HEK293 (cell line): ENCODE results near the gene MARF1.
"Not testable (repeated sequence)": the region's sequence is repeated elsewhere in the genome, so short reads cannot be mapped to it uniquely, and the experiment has no call there.

ENCODE experiments used
- CTCF ChIA-PET: fragments of 350-600 bp; formaldehyde crosslinking; extraction: SDS; loops from one replicate; lab custom pipeline; 2021; ENCODE audit warnings: antibody characterized with exemption; lab: Yijun Ruan, JAX
- POLR2A ChIA-PET: fragments of 300-600 bp; formaldehyde crosslinking; extraction: SDS; loops from one replicate; lab custom pipeline; 2020; ENCODE audit warnings: antibody characterized with exemption, inconsistent platforms; lab: Yijun Ruan, JAX
- H3K27ac ChIP-seq: fragments of 200-500 bp; sonication (Bioruptor generic); 2 replicates; pipeline ENCODE4 v1.5.1; 2014; ENCODE audit warnings: low read depth, low read length, control low read depth, inconsistent platforms; ENCODE audit errors: extremely low read depth
- H3K36me3 ChIP-seq, 2 experiments: fragments of 200-500 bp in 1 of 2; sonication (Bioruptor generic) in 1 of 2; 1 replicate in 1 of 2; 2 replicates in 1 of 2; pipeline ENCODE4 v1.5.1; 2014 to 2017; ENCODE audit warnings: inconsistent platforms in 2 of 2, low read length in 2 of 2; ENCODE audit not compliant: control insufficient read depth in 2 of 2, insufficient read depth in 1 of 2
- H3K4me1 ChIP-seq: fragments of 200-500 bp; sonication (Bioruptor generic); 2 replicates; pipeline ENCODE4 v1.5.1; 2014; ENCODE audit warnings: mild to moderate bottlenecking, low read length, inconsistent platforms; ENCODE audit not compliant: control insufficient read depth, insufficient read depth
- H3K4me3 ChIP-seq: 2 replicates; pipeline ENCODE4 v1.5.1; 2011; ENCODE audit warnings: low read depth, mild to moderate bottlenecking, control low read depth, low read length, moderate library complexity
- H3K9me3 ChIP-seq: fragments of 200-500 bp; sonication (Bioruptor generic); 2 replicates; pipeline ENCODE4 v1.5.1; 2014; ENCODE audit warnings: low read depth, low read length, inconsistent platforms; ENCODE audit not compliant: control insufficient read depth, insufficient read depth
- PRDM4 ChIP-seq: fragments of 450-650 bp; formaldehyde crosslinking; IDR thresholded peaks from 2 replicates; pipeline ENCODE4 v1.5.1; 2017; ENCODE audit warnings: missing biosample characterization, missing genetic modification characterization
- SP2 ChIP-seq: fragments of 450-650 bp; formaldehyde crosslinking; IDR thresholded peaks from 2 replicates; pipeline ENCODE4 v1.5.1; 2016; ENCODE audit warnings: missing biosample characterization, missing genetic modification characterization
- YY1 ChIP-seq: fragments of 450-650 bp; formaldehyde crosslinking; IDR thresholded peaks from 2 replicates; pipeline ENCODE4 v1.5.1; 2018; ENCODE audit warnings: missing biosample characterization, missing genetic modification characterization
- ZBTB8A ChIP-seq: fragments of 450-650 bp; formaldehyde crosslinking; IDR thresholded peaks from 2 replicates; pipeline ENCODE4 v1.5.1; 2016; ENCODE audit warnings: missing biosample characterization, missing genetic modification characterization
- ZNF112 ChIP-seq: fragments of 450-650 bp; formaldehyde crosslinking; IDR thresholded peaks from 2 replicates; pipeline ENCODE4 v1.5.0; 2017; ENCODE audit warnings: missing biosample characterization, missing genetic modification characterization
- ZNF121 ChIP-seq: fragments of 450-650 bp; formaldehyde crosslinking; IDR thresholded peaks from 2 replicates; pipeline ENCODE4 v1.5.1; 2016; ENCODE audit warnings: missing biosample characterization, missing genetic modification characterization
- ZNF146 ChIP-seq: fragments of 450-650 bp; formaldehyde crosslinking; IDR thresholded peaks from 2 replicates; pipeline ENCODE4 v1.5.1; 2016; ENCODE audit warnings: missing biosample characterization, missing genetic modification characterization
- ZNF175 ChIP-seq: fragments of 450-650 bp; formaldehyde crosslinking; IDR thresholded peaks from 2 replicates; pipeline ENCODE4 v1.5.1; 2016; ENCODE audit warnings: missing biosample characterization, missing genetic modification characterization
- ZNF221 ChIP-seq: fragments of 450-650 bp; formaldehyde crosslinking; IDR thresholded peaks from 2 replicates; pipeline ENCODE4 v1.5.1; 2017; ENCODE audit warnings: missing biosample characterization, missing genetic modification characterization, borderline replicate concordance
- ZNF416 ChIP-seq: fragments of 450-650 bp; formaldehyde crosslinking; IDR thresholded peaks from 2 replicates; pipeline ENCODE4 v1.5.1; 2016; ENCODE audit warnings: missing biosample characterization, missing genetic modification characterization
- ZNF449 ChIP-seq: fragments of 450-650 bp; formaldehyde crosslinking; IDR thresholded peaks from 2 replicates; pipeline ENCODE4 v1.5.1; 2017; ENCODE audit warnings: missing biosample characterization, mild to moderate bottlenecking, missing genetic modification characterization, moderate library complexity
- ZNF580 ChIP-seq: fragments of 450-650 bp; formaldehyde crosslinking; IDR thresholded peaks from 2 replicates; pipeline ENCODE4 v1.5.1; 2016; ENCODE audit warnings: missing biosample characterization, missing genetic modification characterization
- ZNF610 ChIP-seq: fragments of 450-650 bp; formaldehyde crosslinking; IDR thresholded peaks from 2 replicates; pipeline ENCODE4 v1.5.1; 2016; ENCODE audit warnings: missing biosample characterization, missing genetic modification characterization, borderline replicate concordance
- ZNF660 ChIP-seq: fragments of 450-650 bp; IDR thresholded peaks from 2 replicates; pipeline ENCODE4 v1.5.1; 2018; ENCODE audit warnings: missing biosample characterization, mild to moderate bottlenecking, missing genetic modification characterization
- ZNF704 ChIP-seq: fragments of 450-650 bp; formaldehyde crosslinking; IDR thresholded peaks from 2 replicates; pipeline ENCODE4 v1.5.1; 2016; ENCODE audit warnings: missing biosample characterization, missing genetic modification characterization
- ZNF747 ChIP-seq: fragments of 450-650 bp; formaldehyde crosslinking; IDR thresholded peaks from 2 replicates; pipeline ENCODE4 v1.5.1; 2016; ENCODE audit warnings: missing biosample characterization, missing genetic modification characterization
- ZNF837 ChIP-seq: fragments of 450-650 bp; formaldehyde crosslinking; IDR thresholded peaks from 2 replicates; pipeline ENCODE4 v1.5.1; 2016; ENCODE audit warnings: missing biosample characterization, missing genetic modification characterization

Gene MARF1

GRCh38 chr16:15660203-15660601 lies 17.2 kb upstream of the MARF1 start (continued):
- no peak for TF ChIP-seq ZNF221
- TF ChIP-seq, all 188 proteins: peak for 0

- peak; percentile 69 for TF ChIP-seq ZNF121 (tag by site-specific recombination)
- TF ChIP-seq ZNF747 (tag by site-specific recombination) = no peak
- TF ChIP-seq, all 188 proteins: peak for 1
- H3K9me3 ChIP-seq = no peaks in the 10 kb centered on the region
- H3K4me3 ChIP-seq = no peak overlapping the region
- H3K4me1 ChIP-seq = no peaks in the 10 kb centered on the region; the same call in 1 of the 2 replicates
- H3K27ac ChIP-seq = no peak overlapping the region
- H3K36me3 ChIP-seq = peaks cover 4 to 7% of the 10 kb centered on the region in 2 experiments; a peak in 2 of 3 replicates
- CTCF ChIA-PET = interaction anchor here (0.9 to 1.4 kb wide), 2 partner anchors 15 to 46 kb away, joined by 4 read pairs; partner anchors contain the start of gene MARF1
- POLR2A ChIA-PET = interaction anchor here (0.5 to 0.7 kb wide), 2 partner anchors 28 to 223 kb away, joined by 3 read pairs; no protein-coding TSS in a partner anchor
Observed at GRCh38 chr16:15658556-15658955, 15.6 kb upstream of the MARF1 start.

- Histone ChIP-seq H3K36me3 (peaks cover 4% of the 10 kb centered on the region in 2 experiments; a peak in 2 of 3 replicates), H3K9me3 (no peaks in the 10 kb centered on the region), H3K27ac (no peak overlapping the region), H3K4me3 (no peak overlapping the region), H3K4me1 (no peaks in the 10 kb centered on the region; the same call in 1 of the 2 replicates)
- TF ChIP-seq SP2 (peak; percentile 39), ZBTB8A (tag by site-specific recombination) (no peak), PRDM4 (peak; percentile 46; the same call in 1 of the 2 replicates)
- CTCF ChIA-PET = interaction anchor here (0.7 to 0.9 kb wide), 2 partner anchors 24 to 46 kb away, joined by 3 to 4 read pairs; no protein-coding TSS in a partner anchor
- POLR2A ChIA-PET = interaction anchor here (0.7 kb wide), 1 partner anchor 222 kb away, joined by 3 read pairs; no protein-coding TSS in a partner anchor
Observed at GRCh38 chr16:15658149-15658548, 15.2 kb upstream of the MARF1 start.

GRCh38 chr16:15655561-15655960 lies 12.6 kb upstream of the MARF1 start:
- H3K36me3 ChIP-seq, POLR2A ChIA-PET, H3K9me3 ChIP-seq, H3K4me1 ChIP-seq, H3K4me3 ChIP-seq, H3K27ac ChIP-seq: not testable (repeated sequence)
- CTCF ChIA-PET = interaction anchor here (1.0 kb wide), 1 partner anchor 228 kb away, joined by 3 read pairs; no protein-coding TSS in a partner anchor
- peak; percentile 55 for TF ChIP-seq ZNF580 (tag by site-specific recombination)
- TF ChIP-seq ZNF146 (tag by site-specific recombination) = peak; percentile 86

- ChIA-PET CTCF (no interaction called here), POLR2A (no interaction called here)
- H3K4me3 ChIP-seq = no peak overlapping the region
Observed at GRCh38 chr16:15654591-15654990, 11.6 kb upstream of the MARF1 start.

More at GRCh38 chr16:15654591-15654990, 11.6 kb upstream of the MARF1 start:
- Histone ChIP-seq H3K4me1 (no peaks in the 10 kb centered on the region; the same call in 1 of the 2 replicates), H3K36me3 (peaks cover 3 to 7% of the 10 kb centered on the region in 2 experiments; a peak in 2 of 3 replicates), H3K9me3 (no peaks in the 10 kb centered on the region), H3K27ac (no peak overlapping the region)
- TF ChIP-seq ZNF580 (tag by site-specific recombination) = no peak
- no peak for TF ChIP-seq ZNF416 (tag by site-specific recombination)
- no peak for TF ChIP-seq ZNF449 (tag by site-specific recombination)
- no peak for TF ChIP-seq ZNF610 (tag by site-specific recombination)
- no peak for TF ChIP-seq ZNF660 (tag by site-specific recombination)
- TF ChIP-seq PRDM4 = no peak
- no peak for TF ChIP-seq YY1 (tag by site-specific recombination)
- TF ChIP-seq ZNF112 (tag by site-specific recombination) = no peak
- no peak for TF ChIP-seq ZNF704 (tag by site-specific recombination)
- TF ChIP-seq ZNF175 (tag by site-specific recombination) = no peak
- TF ChIP-seq ZNF837 (tag by site-specific recombination) = no peak
